ENCODE measurements around the gene HPCAL1.

The HPCAL1 gene

DNA sequence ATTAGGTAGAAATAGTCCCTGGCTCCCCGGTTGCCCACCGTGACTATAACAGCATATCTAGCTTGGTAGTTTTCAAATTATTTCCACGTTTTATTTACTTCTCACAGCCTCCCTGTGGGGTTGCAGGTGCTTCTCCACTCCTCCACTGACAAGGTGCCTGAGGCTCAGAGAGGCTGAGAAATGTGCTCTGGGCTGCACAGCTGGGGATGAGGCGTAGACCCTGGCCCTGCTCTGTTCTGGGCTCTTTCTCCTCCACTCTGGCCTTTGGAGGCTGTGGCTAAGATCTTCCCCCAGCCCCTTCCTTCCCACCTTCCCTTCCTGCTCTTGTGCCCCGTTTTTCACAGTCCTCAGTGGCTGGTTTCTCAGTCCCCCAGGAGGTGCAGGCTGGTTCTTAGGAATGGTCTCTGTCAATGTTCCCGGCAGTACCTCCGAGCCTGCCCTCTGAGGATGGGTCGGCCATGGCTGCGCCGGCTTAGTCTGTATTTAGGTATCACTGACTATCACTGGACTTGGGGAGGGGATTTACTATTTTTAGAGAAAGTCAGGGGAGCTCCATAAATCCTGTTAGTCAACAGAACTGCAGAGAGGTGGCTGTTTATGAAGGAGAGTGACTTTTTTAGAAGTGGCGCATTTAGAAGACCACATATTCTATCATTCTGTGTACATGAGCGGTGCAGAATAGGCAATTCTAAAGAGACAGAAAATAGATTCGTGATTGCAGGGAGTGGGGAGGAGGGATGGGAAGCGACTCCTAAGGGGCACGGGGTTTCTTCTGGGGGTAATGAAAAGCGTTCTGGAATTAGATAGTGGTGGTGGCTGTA, 35.0 kb downstream of the HPCAL1 start:
- no peak for DNase-seq (ENCODE audit: low spot score)

DNA sequence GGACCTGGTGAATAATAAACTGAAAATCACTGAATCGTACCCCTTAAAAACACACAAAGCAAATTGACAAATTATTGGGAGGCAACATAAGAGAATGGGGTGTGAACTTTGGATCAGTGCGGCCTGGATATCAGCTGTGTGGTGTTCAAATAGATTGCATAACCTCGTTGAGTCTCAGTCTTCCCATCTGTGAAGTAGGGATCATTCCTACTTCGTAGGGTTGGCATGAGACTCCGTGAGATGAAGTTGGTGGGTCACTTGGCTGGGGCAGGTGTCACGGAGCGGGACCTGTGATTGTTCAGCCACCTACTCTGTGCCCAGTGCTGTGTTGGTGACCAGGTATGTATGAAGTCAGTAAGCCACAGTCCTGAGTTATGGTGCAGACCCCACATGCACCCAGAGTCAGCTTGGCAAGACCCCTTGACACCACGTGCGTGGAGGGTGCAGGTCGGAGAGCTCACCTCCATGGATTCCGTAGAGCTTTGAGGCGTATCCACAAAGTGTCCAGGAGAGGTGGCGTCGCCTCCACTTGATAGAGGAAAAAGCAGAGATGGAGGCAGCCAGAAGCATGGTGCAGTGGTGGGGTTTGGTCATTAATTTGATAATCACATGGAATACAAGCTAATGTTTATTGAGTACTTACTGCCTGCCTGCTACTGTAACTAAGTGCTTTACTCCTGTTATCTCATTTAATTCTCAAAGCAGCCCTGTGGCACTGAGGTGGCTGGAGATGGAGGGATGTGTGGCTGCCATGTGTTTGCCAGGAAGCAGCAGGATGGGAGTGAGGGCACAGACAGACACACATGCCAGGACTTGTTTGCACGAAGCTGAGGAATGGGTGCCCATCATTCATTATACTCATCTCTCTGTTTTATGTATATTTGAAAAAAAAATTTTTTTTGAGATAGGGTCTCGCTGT, 35.8 kb downstream of the HPCAL1 start:
- DNase-seq (ENCODE audit: low spot score), result no peak

DNA sequence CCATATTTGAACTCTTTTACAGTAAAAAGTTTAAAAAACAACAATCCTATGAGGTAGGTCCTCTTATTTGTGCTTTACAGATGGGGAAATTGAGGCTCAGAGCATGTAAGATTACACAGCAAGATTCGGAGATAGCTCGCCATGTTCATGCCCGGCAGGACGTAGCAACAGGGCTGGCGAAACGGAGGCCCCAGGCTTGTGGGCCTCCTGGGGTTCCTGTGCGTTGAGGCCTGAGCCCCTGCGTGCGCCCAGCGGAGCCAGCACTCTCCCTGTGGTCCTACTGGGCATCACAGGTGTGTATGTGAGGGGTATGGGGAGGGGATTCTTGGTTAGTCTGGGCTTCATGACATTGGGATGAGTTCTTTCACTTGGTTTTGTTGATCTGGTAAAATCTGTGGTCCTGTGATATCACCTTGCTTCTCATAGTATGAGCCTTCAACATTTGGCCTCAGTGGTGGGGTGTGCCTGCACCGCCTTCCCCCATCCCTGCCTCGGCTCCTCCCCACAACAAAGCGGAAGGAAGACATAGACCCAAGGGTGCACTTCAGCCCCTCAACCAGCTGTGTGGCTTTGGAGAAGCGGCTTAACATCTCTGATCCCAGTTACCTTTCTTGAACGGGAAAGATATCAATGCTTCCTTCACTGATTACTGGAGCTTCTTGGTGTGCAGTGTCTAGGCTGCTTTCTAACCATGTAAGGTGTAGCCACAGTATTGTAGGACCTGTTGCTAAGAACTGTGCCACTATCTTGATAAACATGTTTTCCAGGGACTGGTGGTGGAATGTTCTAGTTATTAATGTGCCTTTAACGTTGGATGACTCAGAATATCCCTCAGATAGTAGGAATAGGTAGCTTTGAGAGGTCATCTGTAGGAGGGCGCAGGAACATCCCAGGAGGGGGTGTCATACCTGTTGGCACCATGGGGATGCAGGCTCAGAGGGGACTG, 37.2 kb downstream of the HPCAL1 start:
- no peak for DNase-seq (ENCODE audit: low spot score)

DNA sequence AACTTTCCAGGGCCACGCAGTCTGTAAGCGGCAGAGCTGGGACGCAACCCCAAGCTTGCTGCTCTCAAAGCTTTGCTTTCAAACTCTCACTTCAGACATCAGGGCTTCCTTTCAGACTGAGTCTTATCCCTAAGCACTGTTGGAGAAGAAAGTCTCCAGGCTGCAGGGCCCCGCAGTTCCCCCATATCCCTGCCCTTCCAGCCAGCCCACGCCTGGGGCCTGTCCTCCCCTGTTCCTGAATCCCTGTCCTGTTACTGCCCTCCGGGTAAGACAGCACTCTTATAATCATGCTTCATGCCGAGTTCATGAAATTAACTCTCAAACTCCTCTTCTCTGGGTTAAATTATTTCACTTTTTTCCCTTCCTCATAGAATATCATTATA, 37.9 kb downstream of the HPCAL1 start:
- no peak for DNase-seq (ENCODE audit: low spot score)

DNA sequence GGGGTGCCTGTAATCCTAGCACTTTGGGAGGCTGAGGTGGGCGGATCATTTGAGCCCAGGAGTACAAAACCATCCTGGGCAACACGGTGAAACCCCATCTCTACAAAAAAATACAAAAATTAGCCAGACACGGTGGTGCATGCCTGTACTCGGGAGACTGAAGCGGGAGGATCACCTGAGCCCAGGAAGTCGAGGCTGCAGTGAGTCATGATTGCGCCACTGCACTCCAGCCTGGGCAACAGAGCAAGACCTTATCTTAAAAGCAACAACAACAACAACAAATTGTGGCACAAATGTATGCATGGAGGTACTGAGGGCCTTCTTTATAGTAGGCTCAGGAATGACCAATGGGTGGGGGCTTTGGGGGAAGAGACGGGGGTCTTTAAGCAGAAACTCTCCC, 38.5 kb downstream of the HPCAL1 start:
- DNase-seq (ENCODE audit: low spot score), result no peak

DNA sequence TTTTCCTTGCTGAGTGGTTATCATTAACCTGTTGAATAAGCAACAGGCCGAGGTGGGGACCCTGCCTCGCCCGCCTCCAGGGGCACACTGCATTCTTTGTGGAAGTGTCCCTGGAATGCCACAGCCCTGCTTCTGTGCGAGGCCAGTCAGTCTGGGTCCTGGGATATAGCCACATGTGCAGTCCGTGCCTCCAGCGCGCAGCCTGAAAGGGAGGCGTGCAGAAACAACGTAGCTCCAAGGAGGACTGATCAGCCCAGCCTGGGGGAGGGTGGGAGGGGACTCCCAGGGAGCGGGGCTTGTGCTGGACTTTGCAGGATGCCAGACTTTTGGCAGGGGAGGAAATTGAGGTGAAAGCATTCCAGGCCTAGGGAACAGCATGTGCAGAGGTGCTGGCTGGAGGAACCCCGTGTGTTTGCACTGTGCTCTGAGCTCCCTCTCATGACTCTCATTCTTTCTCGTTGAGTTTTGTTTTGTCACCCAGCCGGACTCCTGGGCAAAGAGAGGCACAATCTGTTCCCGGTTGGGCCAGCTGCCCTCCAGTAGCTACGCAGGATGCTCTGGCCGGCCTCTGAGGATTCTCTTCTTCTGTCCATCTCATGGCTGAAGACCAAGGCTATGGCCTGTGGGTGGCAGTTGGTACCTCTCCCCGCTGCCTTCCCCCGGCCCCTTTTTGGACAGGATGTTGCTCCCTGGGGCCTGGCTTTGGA, 39.7 kb downstream of the HPCAL1 start:
- no peak for DNase-seq (ENCODE audit: low spot score)

DNA sequence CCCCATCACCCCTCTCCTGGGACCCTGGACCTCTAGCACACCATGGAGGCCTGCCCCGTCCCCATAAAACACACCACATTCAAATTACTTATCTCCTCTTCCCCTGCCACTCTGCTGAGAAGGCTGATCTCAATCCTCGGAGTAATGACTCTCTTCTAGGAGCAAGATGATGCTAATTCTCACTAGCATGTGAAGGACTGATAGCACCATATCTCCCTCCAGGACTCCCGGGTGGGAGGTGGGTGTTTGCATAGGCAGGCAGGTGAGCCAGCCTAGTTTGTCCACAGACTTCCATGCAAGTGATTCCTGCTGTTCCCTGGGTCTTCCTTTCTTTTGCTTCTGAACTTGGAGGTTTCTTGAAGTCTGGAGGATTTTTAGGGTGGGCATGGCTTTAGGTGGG, 40.5 kb downstream of the HPCAL1 start:
- DNase-seq (ENCODE audit: low spot score), result no peak

DNA sequence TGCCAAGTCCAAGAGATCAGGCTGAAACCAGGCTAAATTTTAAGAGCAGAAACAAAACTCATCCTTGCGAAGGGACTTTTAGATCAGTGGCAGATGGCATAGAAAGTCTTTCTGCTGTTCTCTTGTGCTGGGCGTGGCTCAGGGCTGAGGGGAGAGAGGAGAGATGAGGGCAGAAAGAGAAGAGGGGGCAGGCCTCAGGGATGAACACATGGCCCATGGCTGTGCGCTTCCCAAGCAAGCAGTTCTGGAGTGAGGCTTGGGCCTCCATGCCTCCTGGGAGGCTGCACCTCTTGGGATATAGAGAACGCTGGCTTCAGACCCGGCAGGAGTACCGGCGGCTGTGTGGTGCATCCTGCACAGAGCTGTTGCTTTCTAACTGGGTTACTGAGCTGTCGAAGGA, 41.0 kb downstream of the HPCAL1 start:
- DNase-seq (ENCODE audit: low spot score), result no peak

DNA sequence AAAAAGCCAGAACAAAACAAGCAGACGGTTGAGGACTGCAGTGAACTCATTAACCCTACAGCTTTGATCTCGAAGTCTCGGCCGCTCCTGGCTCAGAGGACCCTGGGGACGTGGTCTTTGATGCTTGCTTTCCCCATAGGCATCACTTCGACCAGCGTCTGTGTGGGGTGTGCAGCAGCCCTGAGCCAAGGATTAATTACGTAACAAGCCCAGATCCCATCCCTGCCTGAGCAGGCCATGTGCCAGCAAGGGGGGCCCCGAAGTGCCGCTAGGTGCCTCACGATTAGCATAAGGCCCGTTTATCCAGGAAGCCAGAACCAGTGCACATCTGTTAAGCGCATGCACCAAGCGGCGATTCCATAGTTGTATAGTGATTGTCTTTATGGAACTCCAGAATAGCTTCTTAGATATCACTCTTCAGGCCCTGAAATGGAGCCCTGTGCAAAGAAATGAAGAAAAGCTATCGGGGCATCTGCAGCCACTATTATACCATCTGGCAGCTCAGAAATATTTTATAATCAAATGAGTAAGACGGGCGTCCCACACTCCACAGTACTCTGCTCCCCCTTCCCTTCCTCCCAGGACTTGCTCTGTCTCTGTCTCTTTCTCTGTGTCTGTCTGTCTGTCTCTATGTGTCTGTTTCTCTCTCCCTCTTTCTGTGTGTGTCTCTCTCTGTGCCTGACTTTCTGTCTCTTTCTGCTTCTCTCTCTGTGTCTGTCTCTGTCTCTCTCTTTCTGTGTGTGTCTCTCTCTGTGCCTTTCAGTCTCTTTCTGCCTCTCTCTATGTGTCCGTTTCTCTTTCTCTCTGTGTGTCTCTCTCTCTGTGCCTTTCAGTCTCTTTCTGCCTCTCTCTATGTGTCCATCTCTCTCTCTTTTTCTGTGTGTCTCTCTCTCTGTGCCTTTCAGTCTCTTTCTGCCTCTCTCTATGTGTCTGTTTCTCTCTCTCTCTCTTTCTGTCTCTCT, 41.7 kb downstream of the HPCAL1 start:
- DNase-seq (ENCODE audit: low spot score), result no peak

DNA sequence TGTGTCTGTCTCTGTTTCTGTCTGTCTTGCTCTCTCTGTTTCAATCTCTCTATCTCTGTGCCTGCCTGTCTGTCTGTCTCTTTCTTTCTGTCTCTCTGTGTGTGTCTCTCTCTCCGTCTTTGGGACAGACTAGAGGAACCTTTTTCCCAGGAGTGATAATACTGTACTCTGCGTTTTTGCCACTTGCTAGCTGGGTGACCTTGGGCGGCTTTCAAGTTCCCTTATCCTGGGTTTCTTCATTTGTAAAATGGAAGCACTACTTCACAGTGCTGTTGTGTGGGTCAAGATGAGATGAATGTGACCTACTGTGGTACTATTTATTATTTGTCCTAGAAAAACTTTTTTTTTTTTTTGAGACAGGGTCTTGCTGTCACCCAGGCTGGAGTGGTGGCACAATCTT, 42.4 kb downstream of the HPCAL1 start:
- DNase-seq (ENCODE audit: low spot score), result no peak

DNA sequence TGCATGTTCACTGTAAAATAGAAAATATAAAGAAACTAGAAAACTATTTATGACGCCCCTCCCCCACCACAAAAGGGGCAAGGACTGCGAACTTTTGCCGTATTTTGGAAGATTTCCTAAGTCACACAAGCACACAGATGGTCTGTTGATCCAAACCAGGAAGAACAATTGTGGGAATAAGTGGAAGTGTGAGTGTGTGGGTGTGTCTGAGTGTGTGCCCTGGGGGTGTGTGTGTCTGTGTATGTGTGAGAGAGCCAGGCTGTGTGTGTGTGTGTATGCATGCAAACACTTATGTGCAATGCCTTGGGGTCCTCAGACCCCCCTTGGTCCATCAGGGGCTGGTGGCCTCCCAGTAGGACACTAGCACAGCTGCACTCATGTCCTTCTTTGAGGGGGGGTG, 43.1 kb downstream of the HPCAL1 start:
- DNase-seq (ENCODE audit: low spot score), result no peak

DNA sequence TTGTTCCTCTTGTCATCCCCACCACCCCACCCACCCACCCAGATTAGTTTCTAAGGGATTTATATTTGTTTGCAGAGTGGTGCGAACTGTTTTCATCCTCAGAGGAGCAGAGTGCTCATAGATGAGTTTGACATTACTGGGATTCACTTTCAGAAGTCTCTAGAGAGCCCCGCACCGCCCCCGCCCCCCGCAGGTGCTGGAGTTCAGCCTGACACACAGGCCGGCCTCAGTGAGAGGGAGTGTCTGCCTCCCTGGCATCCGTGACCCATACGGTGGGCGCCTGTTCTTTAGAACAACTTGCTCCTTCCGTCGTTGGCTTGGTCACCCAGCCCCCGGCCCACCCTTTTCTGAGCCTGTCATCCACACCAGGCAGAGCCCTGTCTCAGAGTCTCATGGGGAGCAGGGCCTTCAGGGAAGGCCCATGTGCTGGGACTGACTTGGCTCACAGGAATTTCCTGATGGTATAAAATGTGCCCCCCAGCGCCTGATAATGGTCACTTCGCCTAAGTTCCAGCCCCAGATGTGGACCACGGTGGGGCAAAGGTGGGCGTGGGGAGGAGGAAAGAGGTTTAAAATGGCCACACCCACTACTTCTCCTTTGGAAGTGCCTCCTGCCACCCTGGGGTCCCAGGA, 44.3 kb downstream of the HPCAL1 start:
- no peak for DNase-seq (ENCODE audit: low spot score)

DNA sequence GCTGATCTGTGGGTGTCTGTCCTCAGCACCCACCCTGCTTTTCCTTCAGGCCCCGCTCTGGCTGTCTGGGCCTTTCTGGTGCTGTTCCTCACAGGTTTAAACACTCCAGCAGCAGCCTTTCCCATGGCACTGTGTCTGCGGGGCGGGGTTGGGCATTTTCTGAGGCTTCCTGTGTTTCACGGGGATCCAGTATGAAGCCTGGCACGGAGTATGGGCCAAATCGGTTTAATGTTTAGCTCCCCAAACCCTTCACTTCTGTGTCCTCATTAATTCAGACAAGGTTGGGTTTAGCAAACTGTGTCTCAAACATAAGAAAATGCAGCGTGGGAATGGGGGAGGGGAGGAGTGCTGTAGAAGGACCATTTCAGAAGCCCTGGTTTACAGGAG, 44.9 kb downstream of the HPCAL1 start:
- DNase-seq (ENCODE audit: low spot score), result no peak

DNA sequence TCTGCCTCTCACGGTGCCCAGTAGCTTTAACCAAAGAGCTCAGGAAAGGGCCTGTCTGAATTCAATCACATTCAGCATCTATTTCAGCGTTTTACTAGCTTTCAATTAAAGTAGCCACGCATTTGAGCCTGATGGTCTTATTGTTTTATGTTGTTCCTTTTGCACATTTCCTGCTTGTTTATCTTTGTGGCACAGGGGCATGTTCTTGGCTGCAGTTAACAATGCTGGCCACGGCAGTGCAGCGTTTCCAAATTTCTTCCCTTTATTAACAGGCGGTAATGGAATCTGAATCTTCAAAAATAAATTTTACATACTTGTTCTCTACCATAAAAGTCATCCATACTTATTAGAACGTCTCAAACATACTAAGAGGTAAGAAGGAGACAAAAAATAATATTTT, 46.2 kb downstream of the HPCAL1 start:
- DNase-seq (ENCODE audit: low spot score), result no peak

DNA sequence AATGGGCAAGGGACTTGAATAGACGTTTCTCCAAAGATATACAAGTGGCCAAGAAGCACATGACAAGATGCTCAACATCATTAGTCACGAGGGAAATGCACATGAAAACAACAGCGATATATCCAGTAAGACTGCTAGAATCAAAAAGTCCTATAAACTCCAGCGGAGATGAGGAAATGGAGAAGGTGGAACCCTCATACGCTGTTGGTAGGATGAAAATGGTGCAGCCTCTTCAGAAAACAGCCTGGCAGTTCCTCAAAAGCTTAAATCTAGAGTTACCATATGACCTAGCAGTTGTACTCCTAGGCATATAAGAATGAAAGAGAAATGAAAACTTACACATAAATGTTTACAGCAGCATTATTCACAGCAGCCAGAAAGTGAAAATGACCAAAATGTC, 48.1 kb downstream of the HPCAL1 start:
- no peak for DNase-seq (ENCODE audit: low spot score)

DNA sequence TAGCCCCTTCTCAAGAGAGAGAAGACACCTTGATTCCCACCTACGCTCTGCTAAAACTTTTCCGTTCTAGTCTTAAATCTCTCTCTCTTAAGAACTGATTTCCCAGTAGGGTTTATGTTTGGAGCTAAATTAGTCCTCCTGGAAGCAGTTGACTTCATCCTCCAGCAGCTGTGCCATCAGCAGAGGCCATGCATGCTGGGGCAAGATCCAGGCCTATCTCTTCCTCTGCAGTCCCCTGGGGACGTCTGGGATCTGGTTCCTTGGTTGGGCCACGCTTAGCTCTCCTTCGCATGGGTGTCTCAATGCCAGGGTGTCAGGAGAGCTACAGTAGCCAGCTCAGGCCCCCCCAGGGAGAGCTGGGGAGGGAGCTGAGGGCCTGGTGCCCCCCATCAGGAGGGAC, 49.7 kb downstream of the HPCAL1 start:
- DNase-seq (ENCODE audit: low spot score), result no peak

DNA sequence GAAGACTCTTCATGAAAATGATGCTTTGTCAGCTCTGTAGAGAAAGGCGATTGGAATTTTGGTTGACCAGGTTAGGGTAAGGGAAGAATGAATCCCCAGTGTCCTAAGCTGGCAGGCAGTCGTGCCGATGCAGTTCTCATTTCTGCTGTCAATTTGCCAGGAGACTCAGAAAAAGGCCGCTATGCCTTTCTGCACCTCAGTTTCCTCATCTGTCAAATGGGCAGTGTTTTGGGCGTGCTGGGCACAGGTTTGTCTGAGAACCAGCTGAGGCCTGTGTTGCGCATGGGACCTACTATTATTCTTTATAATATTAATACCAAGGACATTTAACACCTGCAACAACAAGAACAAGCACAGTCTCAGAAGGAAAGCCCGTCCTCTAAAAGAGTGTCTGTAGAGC, 50.3 kb downstream of the HPCAL1 start:
- DNase-seq (ENCODE audit: low spot score), result no peak

DNA sequence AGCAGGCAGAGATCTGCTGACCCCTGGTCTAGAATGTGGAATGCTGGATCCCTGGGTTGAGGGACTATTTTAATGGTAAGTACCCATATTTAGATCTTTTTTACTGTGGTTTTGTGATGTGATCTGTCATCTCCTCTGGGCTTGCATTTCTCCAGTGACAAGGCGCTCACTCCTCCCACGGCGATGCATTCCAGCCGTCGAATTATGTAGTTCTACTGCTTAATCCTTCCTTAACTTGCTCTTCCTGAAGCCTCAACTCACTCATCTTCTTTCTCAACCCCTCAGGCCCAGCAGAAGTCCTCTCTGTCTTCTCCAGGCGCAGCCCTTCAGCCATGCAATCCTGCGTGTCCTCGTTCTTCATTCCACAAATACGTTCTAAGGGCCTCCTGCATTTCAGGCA, 51.2 kb downstream of the HPCAL1 start:
- no peak for DNase-seq (ENCODE audit: low spot score)

DNA sequence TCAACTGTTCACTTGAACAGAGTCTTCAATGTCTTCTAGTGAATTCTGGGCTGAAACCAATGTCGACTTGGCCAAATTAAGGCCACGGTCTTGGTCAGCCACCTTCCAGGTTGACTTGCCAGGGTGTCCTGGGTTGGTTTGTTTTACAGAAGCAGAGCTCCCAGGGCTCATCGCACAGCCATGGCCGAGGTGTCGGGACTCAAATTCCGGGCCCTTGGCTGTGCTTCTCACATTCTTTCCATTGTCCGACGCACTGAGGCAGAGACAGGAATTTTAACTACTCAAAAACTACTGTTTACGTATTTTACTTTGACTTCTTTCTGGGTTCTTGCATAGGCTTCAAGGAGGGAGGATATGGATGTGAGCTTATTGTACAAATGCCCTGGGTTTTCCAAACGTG, 51.7 kb downstream of the HPCAL1 start:
- no peak for DNase-seq (ENCODE audit: low spot score)

Data from hematopoietic multipotent progenitor cell treated with erythropoietin and hydrocortisone succinate and interleukin-3 and kit ligand, for 17 days (in vitro differentiated cells).